ENCODE measurements around the gene GALNT2. TPM values are rescaled to one million over a fixed set of nuclear protein-coding genes. Genes with fewer than 3 reads are reported as not detected.

GALNT2 gene
- total and polyA plus RNA-seq, 2 of the 13 experiments (the other 11 are each of a cell fraction or from before 2014, with no cell fraction given), result 39.3 to 39.6 TPM

- TF ChIP-seq THAP8 (CRISPR knock-in tag; IDR thresholded peaks at IDR 0.05; ENCODE audit: borderline replicate concordance) (no peak), ZNF678 (CRISPR knock-in tag; IDR thresholded peaks at IDR 0.05) (no peak), NCOA1 (CRISPR knock-in tag; IDR thresholded peaks at IDR 0.05) (no peak), ETV5 (CRISPR knock-in tag; IDR thresholded peaks at IDR 0.05; ENCODE audit: borderline replicate concordance) (0 out of 2 replicates have a peak, but pooled peaks have one; percentile 64), ZNF260 (CRISPR knock-in tag; IDR thresholded peaks at IDR 0.05; ENCODE audit: borderline replicate concordance, low read depth) (no peak), RBM22 (optimal IDR thresholded peaks at IDR 0.05; ENCODE audit: low read length) (no peak), ZFP82 (CRISPR knock-in tag; IDR thresholded peaks at IDR 0.05; ENCODE audit: borderline replicate concordance) (no peak), TBP (CRISPR knock-in tag; IDR thresholded peaks at IDR 0.05) (no peak), ZBTB43 (CRISPR knock-in tag; conservative IDR thresholded peaks at IDR 0.05) (peak; percentile 77), E2F2 (CRISPR knock-in tag; IDR thresholded peaks at IDR 0.05; ENCODE audit: borderline replicate concordance) (no peak), ZSCAN21 (CRISPR knock-in tag; IDR thresholded peaks at IDR 0.05; ENCODE audit: borderline replicate concordance) (no peak), SMARCE1 (IDR thresholded peaks at IDR 0.05; ENCODE audit: borderline replicate concordance) (no peak), ZNF484 (CRISPR knock-in tag; IDR thresholded peaks at IDR 0.05; ENCODE audit: borderline replicate concordance, low read depth) (no peak), ZFP91 (CRISPR knock-in tag; IDR thresholded peaks at IDR 0.05; ENCODE audit: borderline replicate concordance) (no peak), ZFP36 (IDR thresholded peaks at IDR 0.05; ENCODE audit: borderline replicate concordance, low read depth, low read length, partially characterized antibody) (no peak)
- TF ChIP-seq, protein P1, sequence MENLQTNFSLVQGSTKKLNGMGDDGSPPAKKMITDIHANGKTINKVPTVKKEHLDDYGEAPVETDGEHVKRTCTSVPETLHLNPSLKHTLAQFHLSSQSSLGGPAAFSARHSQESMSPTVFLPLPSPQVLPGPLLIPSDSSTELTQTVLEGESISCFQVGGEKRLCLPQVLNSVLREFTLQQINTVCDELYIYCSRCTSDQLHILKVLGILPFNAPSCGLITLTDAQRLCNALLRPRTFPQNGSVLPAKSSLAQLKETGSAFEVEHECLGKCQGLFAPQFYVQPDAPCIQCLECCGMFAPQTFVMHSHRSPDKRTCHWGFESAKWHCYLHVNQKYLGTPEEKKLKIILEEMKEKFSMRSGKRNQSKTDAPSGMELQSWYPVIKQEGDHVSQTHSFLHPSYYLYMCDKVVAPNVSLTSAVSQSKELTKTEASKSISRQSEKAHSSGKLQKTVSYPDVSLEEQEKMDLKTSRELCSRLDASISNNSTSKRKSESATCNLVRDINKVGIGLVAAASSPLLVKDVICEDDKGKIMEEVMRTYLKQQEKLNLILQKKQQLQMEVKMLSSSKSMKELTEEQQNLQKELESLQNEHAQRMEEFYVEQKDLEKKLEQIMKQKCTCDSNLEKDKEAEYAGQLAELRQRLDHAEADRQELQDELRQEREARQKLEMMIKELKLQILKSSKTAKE (CRISPR knock-in tag; IDR thresholded peaks at IDR 0.05; ENCODE audit: borderline replicate concordance), result peak; percentile 75
- TF ChIP-seq, protein P2, sequence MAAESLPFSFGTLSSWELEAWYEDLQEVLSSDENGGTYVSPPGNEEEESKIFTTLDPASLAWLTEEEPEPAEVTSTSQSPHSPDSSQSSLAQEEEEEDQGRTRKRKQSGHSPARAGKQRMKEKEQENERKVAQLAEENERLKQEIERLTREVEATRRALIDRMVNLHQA (CRISPR knock-in tag; IDR thresholded peaks at IDR 0.05), result no peak
- TF ChIP-seq, protein P3, sequence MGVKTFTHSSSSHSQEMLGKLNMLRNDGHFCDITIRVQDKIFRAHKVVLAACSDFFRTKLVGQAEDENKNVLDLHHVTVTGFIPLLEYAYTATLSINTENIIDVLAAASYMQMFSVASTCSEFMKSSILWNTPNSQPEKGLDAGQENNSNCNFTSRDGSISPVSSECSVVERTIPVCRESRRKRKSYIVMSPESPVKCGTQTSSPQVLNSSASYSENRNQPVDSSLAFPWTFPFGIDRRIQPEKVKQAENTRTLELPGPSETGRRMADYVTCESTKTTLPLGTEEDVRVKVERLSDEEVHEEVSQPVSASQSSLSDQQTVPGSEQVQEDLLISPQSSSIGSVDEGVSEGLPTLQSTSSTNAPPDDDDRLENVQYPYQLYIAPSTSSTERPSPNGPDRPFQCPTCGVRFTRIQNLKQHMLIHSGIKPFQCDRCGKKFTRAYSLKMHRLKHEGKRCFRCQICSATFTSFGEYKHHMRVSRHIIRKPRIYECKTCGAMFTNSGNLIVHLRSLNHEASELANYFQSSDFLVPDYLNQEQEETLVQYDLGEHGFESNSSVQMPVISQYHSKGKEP (CRISPR knock-in tag; IDR thresholded peaks at IDR 0.05), result no peak
Observed at GRCh38 chr1:230105754-230106625, 39.0 kb downstream of the GALNT2 start (continued).

Measured in HepG2 (cell line).